ENCODE data around the gene MRPS18A. TPM values are rescaled to one million over a fixed set of nuclear protein-coding genes. Genes with fewer than 3 reads are reported as not detected.

MRPS18A gene
- 79.5 and 94.3 TPM in 2 replicates for total RNA-seq

DNA sequence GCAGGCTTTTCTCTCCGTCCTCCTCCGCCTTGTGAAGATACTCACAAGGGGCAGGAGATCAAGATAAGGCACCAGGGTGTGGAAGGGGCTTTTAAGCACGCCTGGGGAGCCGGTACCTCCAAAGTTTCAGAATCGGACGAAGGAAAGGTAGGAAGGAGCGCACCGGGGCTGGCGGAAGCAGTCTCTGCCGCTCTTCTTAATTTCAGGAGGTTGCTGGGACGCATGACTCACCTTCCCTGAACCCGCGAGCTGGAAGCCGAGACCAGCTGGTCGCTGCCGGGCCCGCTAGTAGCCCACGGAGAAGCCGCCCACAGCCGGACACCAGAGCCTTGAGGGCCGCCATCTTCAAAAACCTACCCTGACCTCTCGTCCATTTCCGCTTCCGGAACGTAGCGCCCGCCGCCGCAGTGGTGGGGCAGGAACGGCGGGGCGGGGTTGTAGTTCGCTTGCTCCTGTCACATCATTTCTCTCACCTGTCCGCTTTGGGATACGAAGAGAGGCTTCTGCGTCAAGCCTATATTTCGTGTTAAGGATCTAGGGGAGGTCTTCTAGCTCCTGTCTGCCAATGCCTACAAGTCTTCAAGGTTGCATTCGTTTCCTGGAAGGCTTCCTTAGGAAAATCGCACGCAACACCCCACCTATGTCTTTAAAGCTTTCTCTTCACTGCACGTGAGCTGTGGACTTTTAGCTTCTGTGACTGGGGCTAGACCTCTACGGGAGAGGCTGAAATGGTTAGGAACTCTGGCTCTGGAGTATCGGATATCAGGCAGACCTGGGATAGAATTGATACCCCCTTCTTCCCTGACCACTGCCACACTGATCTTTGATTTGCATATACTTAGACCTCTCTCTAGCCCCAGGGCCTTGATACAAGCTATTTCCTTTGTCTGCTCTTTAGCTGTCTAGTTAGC lies at the start of gene MRPS18A:
Gene MRPS18A, minus strand, starts transcription at position 355 of the 911 bp plus-strand sequence. Its CDS starts 12 bp downstream, at position 343.
- Histone ChIP-seq H3K27me3 (ENCODE audit: control insufficient read depth, insufficient read depth, low read length) (no peaks in the 10 kb centered on the region), H3K4me3 (ENCODE audit: low read depth, low read length) (peak within 1 kb of the TSS; percentile 71), H3K36me3 (ENCODE audit: control insufficient read depth, insufficient read depth, low read length) (peaks cover 2% of the 10 kb centered on the region)
- TF ChIP-seq, protein P1, sequence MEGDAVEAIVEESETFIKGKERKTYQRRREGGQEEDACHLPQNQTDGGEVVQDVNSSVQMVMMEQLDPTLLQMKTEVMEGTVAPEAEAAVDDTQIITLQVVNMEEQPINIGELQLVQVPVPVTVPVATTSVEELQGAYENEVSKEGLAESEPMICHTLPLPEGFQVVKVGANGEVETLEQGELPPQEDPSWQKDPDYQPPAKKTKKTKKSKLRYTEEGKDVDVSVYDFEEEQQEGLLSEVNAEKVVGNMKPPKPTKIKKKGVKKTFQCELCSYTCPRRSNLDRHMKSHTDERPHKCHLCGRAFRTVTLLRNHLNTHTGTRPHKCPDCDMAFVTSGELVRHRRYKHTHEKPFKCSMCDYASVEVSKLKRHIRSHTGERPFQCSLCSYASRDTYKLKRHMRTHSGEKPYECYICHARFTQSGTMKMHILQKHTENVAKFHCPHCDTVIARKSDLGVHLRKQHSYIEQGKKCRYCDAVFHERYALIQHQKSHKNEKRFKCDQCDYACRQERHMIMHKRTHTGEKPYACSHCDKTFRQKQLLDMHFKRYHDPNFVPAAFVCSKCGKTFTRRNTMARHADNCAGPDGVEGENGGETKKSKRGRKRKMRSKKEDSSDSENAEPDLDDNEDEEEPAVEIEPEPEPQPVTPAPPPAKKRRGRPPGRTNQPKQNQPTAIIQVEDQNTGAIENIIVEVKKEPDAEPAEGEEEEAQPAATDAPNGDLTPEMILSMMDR (IDR thresholded peaks at IDR 0.05; ENCODE audit: insufficient read depth, low read length, severe bottlenecking), result no peak
- FAIRE-seq (no peak), DNase-seq (ENCODE audit: low read depth) (peak; percentile 70)

DNA sequence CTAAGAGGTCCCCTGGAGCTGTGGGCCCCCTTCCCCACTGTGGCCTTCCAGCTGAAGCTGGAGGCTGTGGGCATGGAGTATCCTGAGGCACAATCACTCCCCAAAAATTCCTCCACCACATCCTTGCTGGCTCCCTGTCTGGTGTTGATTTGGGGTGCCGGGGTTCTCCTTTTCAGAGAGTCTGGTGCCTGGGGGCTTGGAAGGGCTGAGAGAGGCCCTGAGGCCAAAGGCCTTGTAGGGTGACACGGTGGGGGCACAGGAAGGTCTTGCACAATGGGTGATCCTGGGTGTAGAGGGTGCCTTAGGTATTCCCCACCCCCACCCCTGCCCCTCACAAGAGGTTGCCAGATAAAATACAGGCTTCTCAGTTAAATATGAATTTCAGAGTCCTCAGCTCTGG lies 49.3 kb upstream of the MRPS18A start:
- no peak for FAIRE-seq
- TF ChIP-seq, protein P1 (IDR thresholded peaks at IDR 0.05; ENCODE audit: insufficient read depth, low read length, severe bottlenecking), result no peak
- Histone ChIP-seq H3K4me3 (ENCODE audit: low read depth, low read length) (no peak overlapping the region), H3K36me3 (ENCODE audit: control insufficient read depth, insufficient read depth, low read length) (no peaks in the 10 kb centered on the region), H3K27me3 (ENCODE audit: control insufficient read depth, insufficient read depth, low read length) (no peaks in the 10 kb centered on the region)
- no peak for DNase-seq (ENCODE audit: low read depth)

DNA sequence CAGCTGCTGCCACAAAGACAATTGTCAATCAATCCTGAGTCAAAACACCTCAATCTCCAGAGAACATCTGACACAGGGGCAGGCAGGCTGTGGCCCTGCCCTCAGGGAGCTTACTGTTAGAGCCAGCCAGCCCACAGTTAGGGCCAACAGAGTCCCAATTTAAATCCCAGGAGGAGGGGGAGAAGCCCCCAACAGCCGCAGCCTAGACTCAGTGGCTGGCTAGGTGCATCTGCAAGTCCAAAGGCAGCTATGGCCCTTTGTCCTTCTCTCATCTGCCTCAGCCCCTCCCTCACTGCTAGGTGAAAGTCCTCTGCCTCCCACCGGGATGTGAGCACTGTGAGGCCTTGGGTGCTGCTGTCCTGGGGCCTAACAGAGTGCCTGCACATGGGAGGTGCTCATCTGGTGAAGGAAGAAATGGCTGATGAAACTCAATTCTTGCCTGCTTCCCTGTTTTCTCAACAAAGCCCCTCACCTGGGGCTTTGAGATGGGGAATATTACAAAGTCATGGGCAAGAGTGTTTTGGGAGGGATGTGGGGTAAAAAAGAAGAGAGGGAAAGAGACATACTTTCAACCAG lies 48.7 kb upstream of the MRPS18A start:
- no peak for FAIRE-seq
- Histone ChIP-seq H3K27me3 (ENCODE audit: control insufficient read depth, insufficient read depth, low read length) (no peaks in the 10 kb centered on the region), H3K4me3 (ENCODE audit: low read depth, low read length) (no peak overlapping the region), H3K36me3 (ENCODE audit: control insufficient read depth, insufficient read depth, low read length) (no peaks in the 10 kb centered on the region)
- no peak for DNase-seq (ENCODE audit: low read depth)
- TF ChIP-seq, protein P1 (IDR thresholded peaks at IDR 0.05; ENCODE audit: insufficient read depth, low read length, severe bottlenecking), result no peak

DNA sequence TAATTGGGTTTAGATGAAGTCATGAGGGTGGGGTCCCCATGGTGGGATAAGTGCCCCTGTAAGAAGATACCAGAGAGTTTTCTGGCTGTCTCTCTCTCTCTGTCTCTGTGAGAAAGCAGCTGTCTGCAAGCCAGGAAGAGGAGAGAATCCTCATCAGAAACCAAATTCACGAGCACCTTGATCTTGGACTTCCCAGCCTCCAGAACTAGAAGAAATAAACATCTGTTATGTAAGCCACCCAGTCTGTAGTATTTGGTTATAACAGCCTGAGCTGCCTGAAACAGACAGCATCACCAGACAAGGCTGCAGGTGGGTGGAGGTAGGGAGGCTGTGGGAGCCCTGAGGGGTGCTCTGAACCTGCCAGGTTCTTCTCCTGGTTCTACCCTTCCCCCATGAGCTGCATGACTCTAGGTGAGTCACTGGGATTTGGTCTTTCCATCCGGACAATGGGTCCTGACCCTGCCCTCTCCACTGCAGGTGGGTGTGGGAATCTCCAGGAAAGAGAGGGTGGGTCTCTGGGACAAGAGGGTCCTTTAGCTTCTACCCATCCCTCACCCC lies 48.1 kb upstream of the MRPS18A start:
- TF ChIP-seq, protein P1 (IDR thresholded peaks at IDR 0.05; ENCODE audit: insufficient read depth, low read length, severe bottlenecking), result no peak
- no peak for FAIRE-seq
- peak; percentile 62 for DNase-seq (ENCODE audit: low read depth)

DNA sequence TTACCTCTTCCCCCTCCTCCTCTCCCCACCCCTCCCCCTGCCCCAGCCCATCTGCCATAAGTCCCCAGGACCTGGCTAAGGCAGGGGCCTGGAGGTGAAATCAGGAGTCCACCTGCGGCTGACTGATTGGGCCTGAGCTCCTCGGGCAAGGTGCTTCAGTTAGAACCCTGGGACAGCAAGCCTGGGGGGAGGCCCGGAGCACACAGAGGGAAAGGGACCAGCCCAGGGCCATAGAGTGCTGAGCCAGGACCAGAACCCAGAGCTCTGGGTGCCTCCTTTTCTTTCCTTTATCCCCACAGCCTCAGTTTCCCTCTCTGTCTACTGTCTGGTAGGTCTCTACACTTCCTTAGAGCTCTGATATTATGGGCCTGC lies 46.7 kb upstream of the MRPS18A start:
- Histone ChIP-seq H3K27me3 (ENCODE audit: control insufficient read depth, insufficient read depth, low read length) (no peaks in the 10 kb centered on the region), H3K4me3 (ENCODE audit: low read depth, low read length) (no peak overlapping the region), H3K36me3 (ENCODE audit: control insufficient read depth, insufficient read depth, low read length) (no peaks in the 10 kb centered on the region)
- DNase-seq (ENCODE audit: low read depth) (no peak), FAIRE-seq (no peak)
- TF ChIP-seq, protein P1 (IDR thresholded peaks at IDR 0.05; ENCODE audit: insufficient read depth, low read length, severe bottlenecking), result no peak

More for the DNA sequence above, 48.1 kb upstream of the MRPS18A start:
- H3K4me3 ChIP-seq (ENCODE audit: low read depth, low read length), result no peak overlapping the region
- no peaks in the 10 kb centered on the region for H3K36me3 ChIP-seq (ENCODE audit: control insufficient read depth, insufficient read depth, low read length)
- H3K27me3 ChIP-seq (ENCODE audit: control insufficient read depth, insufficient read depth, low read length), result no peaks in the 10 kb centered on the region

Data from bronchial epithelial cell (primary cell).